Testis (tissue), 3 donors: ENCODE measurements around the gene CACNA1D. TPM values are rescaled to one million over a fixed set of nuclear protein-coding genes. Genes with fewer than 3 reads are reported as not detected.

Experiments used
- DNase-seq: peaks from one replicate; pipeline ENCODE4 v3.0.0-alpha.2; 2019
- H3K27ac ChIP-seq, 2 donors: fragments of 200-600 bp; sonication (generic); one replicate each; pipeline ENCODE4 v1.5.1; 2019
- H3K27me3 ChIP-seq: fragments of 200-600 bp; sonication (generic); one replicate; pipeline ENCODE4 v1.5.1; 2019
- H3K36me3 ChIP-seq: fragments of 200-600 bp; sonication (generic); one replicate; pipeline ENCODE4 v1.5.1; 2017; ENCODE audit warnings: low read depth; ENCODE audit errors: missing control alignments
- H3K4me1 ChIP-seq: fragments of 200-600 bp; sonication (generic); one replicate; pipeline ENCODE4 v1.5.1; 2019
- H3K4me3 ChIP-seq, 2 donors: fragments of 200-600 bp; sonication (generic); one replicate each; pipeline ENCODE4 v1.5.1; 2017 to 2019
- H3K9me3 ChIP-seq: fragments of 200-600 bp; sonication (generic); one replicate; pipeline ENCODE4 v1.5.1; 2017
- POLR2A ChIP-seq: fragments of 450-650 bp; IDR thresholded peaks from one replicate; pipeline ENCODE4 v1.6.1; 2017; ENCODE audit warnings: antibody characterized with exemption, mild to moderate bottlenecking, moderate library complexity
- WGBS, 2 donors: methylation state at CpG; one replicate each; pipeline ENCODE4 v1.1.5; 2018; 5-methylcytosine and 5-hydroxymethylcytosine counted together
- intact Hi-C: fragments of 100-400 bp; cut with DNase I; formaldehyde crosslinking; loops from one replicate; pipeline ENCODE4 v1.15.1; 2023; ENCODE audit warnings: low total_unique reads
- polyA plus RNA-seq: library from polyadenylated mRNA; stranded (reverse); fragments of 350-450 nt; fragmentation: Illumina TruSeq; extraction: RNeasy Lipid Tissue Mini Kit (QIAGEN cat#74804); gene quantifications from one replicate; pipeline ENCODE4 v1.2.3, GENCODE V29; 2014; ENCODE audit warnings: low read depth, low replicate concordance; ENCODE audit not compliant: insufficient read depth
- total RNA-seq, 2 donors: library from RNA; depleted of rRNA; stranded (reverse); fragments of >200 nt; gene quantifications; one replicate each; pipeline ENCODE4 v1.2.3, GENCODE V29; 2016
- TF ChIP-seq, protein P1 (sequence below), 3 experiments: fragments of 450-650 bp in 2 of 3; fragments of 200-600 bp in 1 of 3; sonication (generic) in 1 of 3; IDR thresholded peaks; one replicate each; pipeline ENCODE4 v1.5.1; 2016 to 2019; ENCODE audit warnings: antibody characterized with exemption in 3 of 3, mild to moderate bottlenecking in 2 of 3, moderate library complexity in 1 of 3

Gene CACNA1D
- total and polyA plus RNA-seq, 3 donors from 2014 or later = 8.0 to 39.0 (median 37.6) TPM

GRCh38 chr3:53665608-53666425, 171.4 kb downstream of the CACNA1D start:
- 86 to 93% methylated on average over 11 to 12 of the region's 12 CpGs for WGBS, 2 donors
- Histone ChIP-seq H3K4me3 (no peak overlapping the region), H3K9me3 (no peaks in the 10 kb centered on the region), H3K27ac (no peak overlapping the region), H3K27me3 (no peaks in the 10 kb centered on the region), H3K4me1 (peaks cover 2% of the 10 kb centered on the region), H3K36me3 (no peaks in the 10 kb centered on the region)
- TF ChIP-seq, protein P1, sequence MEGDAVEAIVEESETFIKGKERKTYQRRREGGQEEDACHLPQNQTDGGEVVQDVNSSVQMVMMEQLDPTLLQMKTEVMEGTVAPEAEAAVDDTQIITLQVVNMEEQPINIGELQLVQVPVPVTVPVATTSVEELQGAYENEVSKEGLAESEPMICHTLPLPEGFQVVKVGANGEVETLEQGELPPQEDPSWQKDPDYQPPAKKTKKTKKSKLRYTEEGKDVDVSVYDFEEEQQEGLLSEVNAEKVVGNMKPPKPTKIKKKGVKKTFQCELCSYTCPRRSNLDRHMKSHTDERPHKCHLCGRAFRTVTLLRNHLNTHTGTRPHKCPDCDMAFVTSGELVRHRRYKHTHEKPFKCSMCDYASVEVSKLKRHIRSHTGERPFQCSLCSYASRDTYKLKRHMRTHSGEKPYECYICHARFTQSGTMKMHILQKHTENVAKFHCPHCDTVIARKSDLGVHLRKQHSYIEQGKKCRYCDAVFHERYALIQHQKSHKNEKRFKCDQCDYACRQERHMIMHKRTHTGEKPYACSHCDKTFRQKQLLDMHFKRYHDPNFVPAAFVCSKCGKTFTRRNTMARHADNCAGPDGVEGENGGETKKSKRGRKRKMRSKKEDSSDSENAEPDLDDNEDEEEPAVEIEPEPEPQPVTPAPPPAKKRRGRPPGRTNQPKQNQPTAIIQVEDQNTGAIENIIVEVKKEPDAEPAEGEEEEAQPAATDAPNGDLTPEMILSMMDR (IDR thresholded peaks at IDR 0.05) = no peak
- TF ChIP-seq POLR2A = no peak
- intact Hi-C loops = no loop called here
- no peak for DNase-seq

DNA sequence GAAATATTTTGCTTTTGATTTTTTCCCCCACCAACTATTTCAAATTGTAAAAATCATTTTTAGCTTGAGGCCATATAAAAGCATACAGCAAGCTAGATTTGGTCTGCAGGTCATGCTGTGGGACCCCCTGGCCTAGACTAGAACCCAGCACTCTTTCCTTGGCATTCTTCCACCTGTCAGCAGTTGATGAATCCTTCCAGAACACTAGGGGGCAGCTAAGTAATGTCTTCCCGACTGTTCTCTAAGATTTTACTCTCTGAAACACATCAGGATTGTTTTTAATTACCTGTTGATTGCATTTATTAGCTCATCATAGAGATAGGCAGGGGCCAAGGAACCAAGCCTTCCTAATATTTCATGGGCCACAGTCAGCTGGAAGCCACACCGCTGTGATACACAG, 174.5 kb downstream of the CACNA1D start:
- Histone ChIP-seq H3K36me3 (no peaks in the 10 kb centered on the region), H3K4me1 (peaks cover 13% of the 10 kb centered on the region), H3K9me3 (no peaks in the 10 kb centered on the region), H3K27me3 (no peaks in the 10 kb centered on the region), H3K4me3 (no peak overlapping the region), H3K27ac (no peak overlapping the region)
- no peak for TF ChIP-seq POLR2A
- TF ChIP-seq, protein P1 (IDR thresholded peaks at IDR 0.05) = peak in 1 of 3 experiments; percentile 12
- DNase-seq = no peak
- intact Hi-C loops = no loop called here
- WGBS, 2 donors = 66 to 84% methylated on average over 2 of the region's 2 CpGs

- H3K9me3 ChIP-seq = no peaks in the 10 kb centered on the region
- H3K4me3 ChIP-seq = no peak overlapping the region
- 53 to 55% methylated on average over 3 of the region's 3 CpGs for WGBS, 2 donors
- no peaks in the 10 kb centered on the region for H3K27me3 ChIP-seq
- intact Hi-C loops = no loop called here
- DNase-seq = no peak
- H3K4me1 ChIP-seq = peaks cover 24% of the 10 kb centered on the region
- no peak overlapping the region for H3K27ac ChIP-seq
- TF ChIP-seq POLR2A = no peak
- no peaks in the 10 kb centered on the region for H3K36me3 ChIP-seq
Measured at GRCh38 chr3:53670721-53671120, 176.3 kb downstream of the CACNA1D start.

- Histone ChIP-seq H3K9me3 (no peaks in the 10 kb centered on the region), H3K27ac (no peak overlapping the region), H3K27me3 (no peaks in the 10 kb centered on the region), H3K4me3 (no peak overlapping the region), H3K4me1 (peaks cover 24% of the 10 kb centered on the region), H3K36me3 (no peaks in the 10 kb centered on the region)
- 75 to 85% methylated on average over 5 of the region's 5 CpGs for WGBS, 2 donors
- intact Hi-C loops = no loop called here
- DNase-seq = no peak
- TF ChIP-seq, protein P1 (IDR thresholded peaks at IDR 0.05) = no peak
- no peak for TF ChIP-seq POLR2A
Measured at GRCh38 chr3:53671192-53671960, 177.0 kb downstream of the CACNA1D start.

DNA sequence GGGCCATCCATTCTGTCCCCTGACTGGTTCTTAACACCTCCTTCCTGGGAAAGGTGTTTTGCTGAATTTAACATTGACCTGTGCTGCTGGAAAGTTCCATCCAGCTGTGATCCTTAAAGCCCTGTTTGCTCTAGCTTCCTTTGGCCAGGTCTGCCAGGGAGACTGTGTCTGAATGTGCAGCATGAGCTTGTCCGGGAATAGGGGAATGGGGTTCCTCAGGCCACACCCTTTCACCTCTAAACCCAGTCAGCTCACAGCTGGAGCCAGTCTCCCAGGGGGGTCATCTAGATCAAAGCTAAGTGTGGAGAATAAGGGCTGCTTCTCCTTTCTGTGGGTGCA, 177.5 kb downstream of the CACNA1D start:
- H3K27ac ChIP-seq = no peak overlapping the region
- no peak overlapping the region for H3K4me3 ChIP-seq
- peaks cover 24% of the 10 kb centered on the region for H3K4me1 ChIP-seq
- no peaks in the 10 kb centered on the region for H3K27me3 ChIP-seq
- no peak for TF ChIP-seq POLR2A
- TF ChIP-seq, protein P1 (IDR thresholded peaks at IDR 0.05) = no peak
- intact Hi-C loops = no loop called here
- H3K9me3 ChIP-seq = no peaks in the 10 kb centered on the region
- DNase-seq = no peak
- H3K36me3 ChIP-seq = no peaks in the 10 kb centered on the region
- 50 to 64% methylated on average over 1 of the region's 1 CpG for WGBS, 2 donors
